Breast epithelium (tissue), 3 donors: ENCODE results near the gene LEO1.
A peak's percentile ranks its signal among the peaks of the same experiment; 100 is the strongest.

Experiments
- CTCF ChIP-seq, 3 donors: fragments of 450-650 bp; IDR thresholded peaks; one replicate each; pipeline ENCODE4 v1.5.1; 2016 to 2017; ENCODE audit warnings: antibody characterized with exemption in 3 of 3, mild to moderate bottlenecking in 3 of 3, moderate library complexity in 3 of 3
- POLR2A ChIP-seq: fragments of 450-650 bp; IDR thresholded peaks from one replicate; pipeline ENCODE4 v1.6.1; 2016; ENCODE audit warnings: antibody characterized with exemption, mild to moderate bottlenecking, moderate library complexity

DNA sequence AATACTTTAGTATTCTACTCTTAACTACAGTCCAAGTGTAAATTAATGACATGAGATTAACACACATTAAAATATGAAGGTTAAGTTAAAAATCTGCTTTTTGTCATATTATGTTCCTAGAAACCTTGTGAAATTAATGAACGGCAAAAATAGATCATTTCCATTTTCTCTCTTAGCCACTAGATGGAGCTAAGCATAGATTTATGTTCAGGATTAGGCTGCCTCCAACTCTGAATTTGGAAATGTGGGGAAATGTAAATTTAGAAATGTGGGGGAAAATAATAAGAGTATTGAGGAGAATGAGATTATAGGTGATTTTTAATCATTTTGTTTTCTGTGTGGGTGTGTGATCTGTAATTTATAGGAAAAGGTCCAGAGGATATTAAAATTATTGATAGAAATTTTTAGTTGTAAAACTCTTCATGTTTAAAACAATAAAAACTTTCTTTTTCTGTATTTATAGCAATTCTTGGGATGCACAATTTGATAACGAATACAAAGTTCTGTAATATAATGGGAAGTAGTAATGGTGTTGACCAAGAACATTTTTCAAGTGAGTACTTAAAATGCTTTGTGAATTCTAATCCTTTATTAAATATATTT lies 82.9 kb downstream of the LEO1 start:
- TF ChIP-seq CTCF (IDR thresholded peaks at IDR 0.05) (peak; percentile 25 to 55 (median 51)), POLR2A (no peak)
